Fibroblast of pulmonary artery (primary cell): ENCODE results near the gene ZNF358.

Experiments used
- DNase-seq: peaks from one replicate; pipeline ENCODE4 v3.0.0-alpha.2; 2010; ENCODE audit warnings: low read depth
- H3K4me3 ChIP-seq: replicated peaks from 2 replicates; pipeline ENCODE4 v1.5.1; 2011; ENCODE audit warnings: low read depth, mild to moderate bottlenecking, control low read depth, low read length, moderate library complexity
- CTCF ChIP-seq: IDR thresholded peaks from 2 replicates; pipeline ENCODE4 v1.5.1; 2011; ENCODE audit warnings: mild to moderate bottlenecking, control low read depth, low read length, inconsistent platforms; ENCODE audit errors: missing control alignments

The ZNF358 gene

GRCh38 chr19:7542556-7543348 lies 26.8 kb downstream of the ZNF358 start:
- no peak for TF ChIP-seq CTCF
- DNase-seq, result no peak

GRCh38 chr19:7544626-7545025 lies 28.7 kb downstream of the ZNF358 start:
- no peak for DNase-seq
- H3K4me3 ChIP-seq, result no peak overlapping the region
- TF ChIP-seq CTCF, result no peak

More at GRCh38 chr19:7542556-7543348, 26.8 kb downstream of the ZNF358 start:
- H3K4me3 ChIP-seq, result no peak overlapping the region

GRCh38 chr19:7545300-7545699 lies 29.4 kb downstream of the ZNF358 start:
- TF ChIP-seq CTCF, result no peak
- no peak for DNase-seq
- no peak overlapping the region for H3K4me3 ChIP-seq

- H3K4me3 ChIP-seq, result no peak overlapping the region
- DNase-seq, result no peak
Measured at GRCh38 chr19:7545904-7546303, 30.0 kb downstream of the ZNF358 start.

GRCh38 chr19:7547159-7547558 lies 31.3 kb downstream of the ZNF358 start:
- H3K4me3 ChIP-seq, result no peak overlapping the region
- no peak for DNase-seq
- no peak for TF ChIP-seq CTCF

More at GRCh38 chr19:7545904-7546303, 30.0 kb downstream of the ZNF358 start:
- TF ChIP-seq CTCF, result no peak

- no peak overlapping the region for H3K4me3 ChIP-seq
- TF ChIP-seq CTCF, result no peak
- DNase-seq, result no peak
Measured at GRCh38 chr19:7549429-7550148, 33.7 kb downstream of the ZNF358 start.
